ENCODE measurements around the gene GJA3. TPM values are rescaled to one million over a fixed set of nuclear protein-coding genes. Genes with fewer than 3 reads are reported as not detected.

Gene GJA3
- total RNA-seq, 1 donor from 2014 or later, result 2.1 TPM

DNA sequence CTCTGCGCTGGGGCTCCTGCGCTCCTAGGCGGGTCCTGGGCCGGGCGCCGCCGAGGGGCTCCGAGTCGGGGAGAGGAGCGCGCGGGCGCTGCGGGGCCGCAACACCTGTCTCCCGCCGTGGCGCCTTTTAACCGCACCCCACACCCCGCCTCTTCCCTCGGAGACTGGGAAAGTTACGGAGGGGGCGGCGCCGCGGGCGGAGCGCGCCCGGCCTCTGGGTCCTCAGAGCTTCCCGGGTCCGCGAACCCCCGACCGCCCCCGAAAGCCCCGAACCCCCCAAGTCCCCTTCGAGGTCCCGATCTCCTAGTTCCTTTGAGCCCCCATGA lies 31.9 kb upstream of the GJA3 start, which contains the start of gene GJB2:
TSS of gene GJB2 (minus strand) at position 103 of the 326 bp plus-strand sequence. CDS start 3,357 bp downstream, outside the sequence.
- Histone ChIP-seq H3K27me3 (ENCODE audit: control insufficient read depth in 3 of 3, insufficient read depth in 3 of 3, low read length in 3 of 3) (peaks cover 41 to 66% (median 50%) of the 10 kb centered on the region in 3 donors), H3K4me3 (ENCODE audit: low read length in 3 of 3) (peak within 1 kb of the TSS; percentile 52 to 69 (median 68)), H3K4me1 (ENCODE audit: control insufficient read depth in 3 of 3, insufficient read depth in 3 of 3, low read length in 3 of 3) (peaks cover 16 to 20% (median 18%) of the 10 kb centered on the region in 3 donors), H3K9me3 (ENCODE audit: control insufficient read depth in 3 of 3, low read length in 3 of 3) (no peaks in the 10 kb centered on the region), H3K9ac (ENCODE audit: low read depth in 1 of 3, low read length in 3 of 3) (peak within 1 kb of the TSS in 2 of 3 donors; percentile 14 to 16), H3K27ac (ENCODE audit: low read depth, low read length) (no peak within 1 kb of the TSS), H3K36me3 (ENCODE audit: control insufficient read depth in 3 of 3, insufficient read depth in 3 of 3, low read length in 3 of 3) (no peaks in the 10 kb centered on the region)

DNA sequence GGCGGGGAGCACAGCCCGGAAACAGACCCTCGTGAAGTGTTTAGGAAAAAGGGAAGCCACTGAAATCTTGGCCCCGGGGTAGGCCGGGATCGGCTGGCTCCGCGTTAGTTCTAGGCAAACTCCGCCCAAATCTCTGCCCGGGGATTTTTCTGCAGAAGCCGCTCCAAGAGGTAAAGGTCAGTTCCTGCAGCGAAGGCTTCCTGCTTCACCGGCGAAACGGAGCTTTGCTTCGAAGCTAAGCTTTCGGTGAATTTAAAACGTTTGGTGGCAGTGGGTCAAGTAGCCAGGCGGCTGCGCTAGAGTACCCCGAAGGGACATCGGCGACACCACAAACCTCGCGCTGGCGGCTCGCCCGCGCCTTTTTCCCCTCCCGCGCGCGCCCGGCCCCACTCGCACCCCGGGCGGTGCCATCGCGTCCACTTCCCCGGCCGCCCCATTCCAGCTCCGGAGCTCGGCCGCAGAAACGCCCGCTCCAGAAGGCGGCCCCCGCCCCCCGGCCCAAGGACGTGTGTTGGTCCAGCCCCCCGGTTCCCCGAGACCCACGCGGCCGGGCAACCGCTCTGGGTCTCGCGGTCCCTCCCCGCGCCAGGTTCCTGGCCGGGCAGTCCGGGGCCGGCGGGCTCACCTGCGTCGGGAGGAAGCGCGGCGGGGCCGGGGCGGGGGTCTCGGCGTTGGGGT lies 31.4 kb upstream of the GJA3 start:
- peak overlapping the region; percentile 52 to 69 (median 68) for H3K4me3 ChIP-seq (ENCODE audit: low read length in 3 of 3)
- no peak overlapping the region for H3K27ac ChIP-seq (ENCODE audit: low read depth, low read length)
- peak overlapping the region in 2 of 3 donors; percentile 14 to 16 for H3K9ac ChIP-seq (ENCODE audit: low read depth in 1 of 3, low read length in 3 of 3)
- H3K36me3 ChIP-seq (ENCODE audit: control insufficient read depth in 3 of 3, insufficient read depth in 3 of 3, low read length in 3 of 3), result no peaks in the 10 kb centered on the region
- peaks cover 41 to 66% (median 50%) of the 10 kb centered on the region in 3 donors for H3K27me3 ChIP-seq (ENCODE audit: control insufficient read depth in 3 of 3, insufficient read depth in 3 of 3, low read length in 3 of 3)
- H3K4me1 ChIP-seq (ENCODE audit: control insufficient read depth in 3 of 3, insufficient read depth in 3 of 3, low read length in 3 of 3), result peaks cover 16 to 20% (median 18%) of the 10 kb centered on the region in 3 donors
- no peaks in the 10 kb centered on the region for H3K9me3 ChIP-seq (ENCODE audit: control insufficient read depth in 3 of 3, low read length in 3 of 3)

DNA sequence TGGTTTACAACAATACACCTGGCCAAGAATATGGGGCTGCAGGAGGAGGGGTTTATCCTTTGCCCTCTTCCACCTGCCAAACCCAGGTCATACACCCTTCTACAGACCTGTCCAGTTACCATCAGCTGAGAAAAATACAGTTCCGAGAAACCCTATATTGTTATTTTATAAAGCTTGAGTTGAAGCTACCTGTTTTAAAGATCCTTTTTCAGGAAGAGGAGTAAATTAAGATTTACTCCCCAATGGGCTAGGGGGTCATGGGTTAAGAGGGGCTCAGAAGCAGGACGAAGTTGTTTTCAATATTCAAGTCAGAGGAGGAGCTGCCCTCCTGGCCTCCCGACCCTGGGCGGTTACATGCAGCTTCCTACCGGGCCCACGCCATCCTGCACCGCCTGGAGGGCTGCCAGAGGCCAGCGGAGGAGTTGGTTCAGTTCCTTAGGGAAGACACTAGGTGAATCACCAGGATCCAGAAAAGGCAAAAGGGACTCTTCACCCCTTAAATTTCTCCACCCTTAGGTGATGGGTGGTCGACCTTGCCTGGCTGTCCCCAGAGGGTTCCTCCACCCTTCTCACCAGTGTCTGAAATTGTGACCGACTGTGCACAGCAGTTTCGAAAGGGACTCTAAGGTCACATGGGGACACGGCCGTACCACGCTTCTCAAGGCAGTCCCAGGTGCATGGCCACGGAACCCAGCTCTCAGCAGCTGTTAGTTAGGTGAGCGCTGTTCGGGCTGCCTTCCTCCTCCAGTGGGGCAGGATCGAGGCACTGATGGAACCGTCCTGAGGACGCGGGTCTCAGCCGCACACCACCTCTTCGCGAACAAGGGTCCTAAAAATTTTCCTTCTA lies 30.7 kb upstream of the GJA3 start:
- H3K9me3 ChIP-seq (ENCODE audit: control insufficient read depth in 3 of 3, low read length in 3 of 3), result no peaks in the 10 kb centered on the region
- H3K27me3 ChIP-seq (ENCODE audit: control insufficient read depth in 3 of 3, insufficient read depth in 3 of 3, low read length in 3 of 3), result peaks cover 41 to 59% (median 44%) of the 10 kb centered on the region in 3 donors
- no peak overlapping the region for H3K27ac ChIP-seq (ENCODE audit: low read depth, low read length)
- peaks cover 16 to 20% (median 18%) of the 10 kb centered on the region in 3 donors for H3K4me1 ChIP-seq (ENCODE audit: control insufficient read depth in 3 of 3, insufficient read depth in 3 of 3, low read length in 3 of 3)
- H3K9ac ChIP-seq (ENCODE audit: low read depth in 1 of 3, low read length in 3 of 3), result peak overlapping the region in 2 of 3 donors; percentile 14 to 16
- peak overlapping the region in 2 of 3 donors; percentile 52 to 68 for H3K4me3 ChIP-seq (ENCODE audit: low read length in 3 of 3)
- no peaks in the 10 kb centered on the region for H3K36me3 ChIP-seq (ENCODE audit: control insufficient read depth in 3 of 3, insufficient read depth in 3 of 3, low read length in 3 of 3)

DNA sequence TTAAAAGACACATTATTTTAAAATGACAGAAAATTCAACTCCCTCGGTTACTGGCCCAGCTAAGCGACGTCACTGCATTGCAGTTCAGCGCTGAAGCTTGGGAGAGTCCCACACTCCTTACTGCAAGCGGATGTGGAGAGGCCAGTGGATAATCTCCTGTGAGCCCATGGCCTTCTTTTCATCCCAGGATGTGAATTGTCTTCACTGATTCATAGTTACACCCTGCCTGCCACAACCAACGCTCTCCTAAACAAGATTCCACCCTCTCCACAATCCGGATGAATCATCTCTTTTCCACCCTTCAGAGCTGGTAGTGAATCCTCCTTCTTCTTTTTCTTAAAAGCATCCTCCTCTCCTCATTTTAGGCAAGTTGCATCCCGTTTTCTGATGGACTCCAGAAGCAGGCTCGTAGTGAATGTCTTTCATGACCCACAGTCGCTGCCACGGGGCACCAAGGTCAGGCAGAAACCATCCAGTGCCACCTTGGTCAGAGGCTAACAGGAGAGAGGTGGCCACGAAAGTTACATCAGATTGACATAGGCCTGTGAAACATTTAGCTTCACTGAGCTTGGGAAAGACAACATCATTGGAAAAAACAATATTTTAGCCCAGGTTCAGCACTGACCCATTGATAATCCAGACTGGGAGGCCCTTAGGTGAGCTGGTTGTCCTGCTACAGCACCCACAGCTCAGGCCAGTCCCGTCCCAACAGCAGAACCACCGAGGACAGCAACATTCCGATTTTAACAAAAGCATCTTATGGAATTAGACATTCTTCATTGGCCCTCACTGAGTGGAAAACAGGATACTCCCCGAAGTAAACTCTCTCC lies 29.8 kb upstream of the GJA3 start:
- Histone ChIP-seq H3K9ac (ENCODE audit: low read depth in 1 of 3, low read length in 3 of 3) (no peak overlapping the region), H3K27ac (ENCODE audit: low read depth, low read length) (no peak overlapping the region), H3K9me3 (ENCODE audit: control insufficient read depth in 3 of 3, low read length in 3 of 3) (no peaks in the 10 kb centered on the region), H3K27me3 (ENCODE audit: control insufficient read depth in 3 of 3, insufficient read depth in 3 of 3, low read length in 3 of 3) (peaks cover 35 to 50% (median 38%) of the 10 kb centered on the region in 3 donors), H3K4me3 (ENCODE audit: low read length in 3 of 3) (no peak overlapping the region), H3K4me1 (ENCODE audit: control insufficient read depth in 3 of 3, insufficient read depth in 3 of 3, low read length in 3 of 3) (peaks cover 16 to 20% (median 18%) of the 10 kb centered on the region in 3 donors), H3K36me3 (ENCODE audit: control insufficient read depth in 3 of 3, insufficient read depth in 3 of 3, low read length in 3 of 3) (no peaks in the 10 kb centered on the region)

DNA sequence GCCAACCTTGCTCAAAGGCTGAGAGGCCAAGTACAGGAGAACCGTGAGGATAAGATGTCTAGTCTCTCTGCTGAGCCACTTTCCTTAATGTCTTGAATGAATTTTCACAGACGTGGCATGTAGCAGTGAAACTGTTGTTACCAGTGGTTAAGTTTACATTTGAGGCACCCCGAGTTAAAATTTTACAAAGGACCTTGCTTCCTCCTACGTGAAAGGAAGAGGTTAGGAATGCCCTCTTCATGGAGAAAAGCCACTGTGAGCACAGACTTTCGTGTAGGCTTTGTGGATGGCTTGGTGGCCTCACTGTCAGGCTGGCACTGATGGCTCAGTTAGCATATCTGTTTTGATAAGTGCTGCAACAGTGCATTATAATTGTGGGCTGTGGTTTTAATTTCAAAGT lies 29.2 kb upstream of the GJA3 start:
- no peaks in the 10 kb centered on the region for H3K9me3 ChIP-seq (ENCODE audit: control insufficient read depth in 3 of 3, low read length in 3 of 3)
- no peaks in the 10 kb centered on the region for H3K36me3 ChIP-seq (ENCODE audit: control insufficient read depth in 3 of 3, insufficient read depth in 3 of 3, low read length in 3 of 3)
- peaks cover 30 to 44% (median 32%) of the 10 kb centered on the region in 3 donors for H3K27me3 ChIP-seq (ENCODE audit: control insufficient read depth in 3 of 3, insufficient read depth in 3 of 3, low read length in 3 of 3)
- H3K4me3 ChIP-seq (ENCODE audit: low read length in 3 of 3), result no peak overlapping the region
- peaks cover 16 to 20% (median 18%) of the 10 kb centered on the region in 3 donors for H3K4me1 ChIP-seq (ENCODE audit: control insufficient read depth in 3 of 3, insufficient read depth in 3 of 3, low read length in 3 of 3)
- no peak overlapping the region for H3K9ac ChIP-seq (ENCODE audit: low read depth in 1 of 3, low read length in 3 of 3)
- no peak overlapping the region for H3K27ac ChIP-seq (ENCODE audit: low read depth, low read length)

DNA sequence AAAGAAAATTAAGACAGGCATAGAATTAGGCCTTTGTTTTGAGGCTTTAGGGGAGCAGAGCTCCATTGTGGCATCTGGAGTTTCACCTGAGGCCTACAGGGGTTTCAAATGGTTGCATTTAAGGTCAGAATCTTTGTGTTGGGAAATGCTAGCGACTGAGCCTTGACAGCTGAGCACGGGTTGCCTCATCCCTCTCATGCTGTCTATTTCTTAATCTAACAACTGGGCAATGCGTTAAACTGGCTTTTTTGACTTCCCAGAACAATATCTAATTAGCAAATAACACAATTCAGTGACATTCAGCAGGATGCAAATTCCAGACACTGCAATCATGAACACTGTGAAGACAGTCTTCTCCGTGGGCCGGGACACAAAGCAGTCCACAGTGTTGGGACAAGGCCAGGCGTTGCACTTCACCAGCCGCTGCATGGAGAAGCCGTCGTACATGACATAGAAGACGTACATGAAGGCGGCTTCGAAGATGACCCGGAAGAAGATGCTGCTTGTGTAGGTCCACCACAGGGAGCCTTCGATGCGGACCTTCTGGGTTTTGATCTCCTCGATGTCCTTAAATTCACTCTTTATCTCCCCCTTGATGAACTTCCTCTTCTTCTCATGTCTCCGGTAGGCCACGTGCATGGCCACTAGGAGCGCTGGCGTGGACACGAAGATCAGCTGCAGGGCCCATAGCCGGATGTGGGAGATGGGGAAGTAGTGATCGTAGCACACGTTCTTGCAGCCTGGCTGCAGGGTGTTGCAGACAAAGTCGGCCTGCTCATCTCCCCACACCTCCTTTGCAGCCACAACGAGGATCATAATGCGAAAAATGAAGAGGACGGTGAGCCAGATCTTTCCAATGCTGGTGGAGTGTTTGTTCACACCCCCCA lies 28.1 kb upstream of the GJA3 start:
- Histone ChIP-seq H3K27ac (ENCODE audit: low read depth, low read length) (no peak overlapping the region), H3K27me3 (ENCODE audit: control insufficient read depth in 3 of 3, insufficient read depth in 3 of 3, low read length in 3 of 3) (peaks cover 20 to 32% (median 24%) of the 10 kb centered on the region in 3 donors), H3K4me1 (ENCODE audit: control insufficient read depth in 3 of 3, insufficient read depth in 3 of 3, low read length in 3 of 3) (peaks cover 12 to 15% (median 15%) of the 10 kb centered on the region in 3 donors), H3K36me3 (ENCODE audit: control insufficient read depth in 3 of 3, insufficient read depth in 3 of 3, low read length in 3 of 3) (no peaks in the 10 kb centered on the region), H3K9me3 (ENCODE audit: control insufficient read depth in 3 of 3, low read length in 3 of 3) (no peaks in the 10 kb centered on the region), H3K9ac (ENCODE audit: low read depth in 1 of 3, low read length in 3 of 3) (no peak overlapping the region), H3K4me3 (ENCODE audit: low read length in 3 of 3) (no peak overlapping the region)

DNA sequence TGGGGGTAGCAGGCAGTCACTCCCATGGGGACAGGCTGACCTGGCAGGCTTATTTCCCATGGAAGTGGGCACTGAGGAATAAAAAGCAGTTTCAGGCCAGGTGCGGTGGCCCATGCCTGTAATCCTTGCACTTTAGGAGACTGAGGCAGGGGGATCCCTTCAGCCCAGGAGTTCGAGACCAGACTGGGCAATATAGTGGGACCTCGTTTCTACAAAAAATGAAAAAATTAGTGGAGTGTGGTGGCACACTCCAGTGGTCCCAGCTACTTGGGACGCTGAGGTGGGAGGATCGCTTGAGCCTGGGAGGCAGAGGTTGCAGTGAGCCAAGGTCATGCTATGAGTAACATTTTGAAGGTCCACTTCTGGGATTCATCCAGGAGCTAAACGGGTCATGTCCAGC lies 25.9 kb upstream of the GJA3 start:
- peaks cover 0 to 2% (median 1%) of the 10 kb centered on the region in 3 donors for H3K4me1 ChIP-seq (ENCODE audit: control insufficient read depth in 3 of 3, insufficient read depth in 3 of 3, low read length in 3 of 3)
- H3K9ac ChIP-seq (ENCODE audit: low read depth in 1 of 3, low read length in 3 of 3), result no peak overlapping the region
- H3K4me3 ChIP-seq (ENCODE audit: low read length in 3 of 3), result no peak overlapping the region
- H3K36me3 ChIP-seq (ENCODE audit: control insufficient read depth in 3 of 3, insufficient read depth in 3 of 3, low read length in 3 of 3), result no peaks in the 10 kb centered on the region
- no peaks in the 10 kb centered on the region for H3K9me3 ChIP-seq (ENCODE audit: control insufficient read depth in 3 of 3, low read length in 3 of 3)
- H3K27ac ChIP-seq (ENCODE audit: low read depth, low read length), result no peak overlapping the region
- H3K27me3 ChIP-seq (ENCODE audit: control insufficient read depth in 3 of 3, insufficient read depth in 3 of 3, low read length in 3 of 3), result peaks cover 5 to 16% (median 9%) of the 10 kb centered on the region in 3 donors

DNA sequence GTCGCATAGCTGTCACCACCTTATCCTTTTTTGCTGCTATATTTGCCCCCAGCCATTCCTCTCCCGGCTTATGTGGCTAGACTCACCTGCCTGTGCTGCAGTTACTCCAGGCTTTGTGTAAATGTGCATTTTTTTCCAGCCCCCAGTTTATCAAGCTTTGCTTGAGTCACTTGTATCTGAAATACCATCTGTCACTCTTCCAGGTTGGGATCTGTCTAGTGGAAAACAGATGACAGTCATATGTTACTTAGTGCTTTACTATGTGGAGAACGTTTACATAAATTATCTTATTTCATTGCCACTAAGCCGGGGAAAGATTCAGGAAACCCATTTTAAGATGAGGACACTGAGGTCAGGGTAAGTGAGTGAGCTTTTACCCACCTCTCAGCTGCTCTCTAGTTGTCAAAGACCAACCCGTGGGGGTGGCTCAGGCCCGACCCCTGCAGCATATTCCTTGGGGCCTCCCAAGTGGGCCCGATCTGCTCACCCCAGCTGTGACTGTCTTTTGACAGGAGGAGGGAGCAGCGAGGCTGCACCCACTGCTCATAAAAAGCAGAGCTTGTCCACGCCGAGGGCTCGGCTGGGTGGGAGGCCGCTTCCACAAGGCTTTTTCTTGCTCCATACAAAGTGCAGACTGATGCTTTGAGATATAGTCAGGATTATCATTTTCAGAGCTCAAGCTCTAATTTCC lies 24.7 kb upstream of the GJA3 start:
- no peak overlapping the region for H3K9ac ChIP-seq (ENCODE audit: low read depth in 1 of 3, low read length in 3 of 3)
- H3K36me3 ChIP-seq (ENCODE audit: control insufficient read depth in 3 of 3, insufficient read depth in 3 of 3, low read length in 3 of 3), result no peaks in the 10 kb centered on the region
- no peaks in the 10 kb centered on the region for H3K4me1 ChIP-seq (ENCODE audit: control insufficient read depth in 3 of 3, insufficient read depth in 3 of 3, low read length in 3 of 3)
- H3K27ac ChIP-seq (ENCODE audit: low read depth, low read length), result no peak overlapping the region
- peaks cover 0 to 8% (median 7%) of the 10 kb centered on the region in 3 donors for H3K27me3 ChIP-seq (ENCODE audit: control insufficient read depth in 3 of 3, insufficient read depth in 3 of 3, low read length in 3 of 3)
- H3K4me3 ChIP-seq (ENCODE audit: low read length in 3 of 3), result no peak overlapping the region
- H3K9me3 ChIP-seq (ENCODE audit: control insufficient read depth in 3 of 3, low read length in 3 of 3), result no peaks in the 10 kb centered on the region

All from skeletal muscle tissue (tissue), 4 donors.